ENCODE results near the gene CRACDL.

CRACDL gene

GRCh38 chr2:98948956-98949739, 13.1 kb upstream of the CRACDL start:
- H3K4me3 ChIP-seq (ENCODE audit: low read depth, low read length) = no peak overlapping the region
- TF ChIP-seq CTCF (IDR thresholded peaks at IDR 0.05; ENCODE audit: insufficient read depth, low read depth, low read length, missing control alignments) = no peak
- peak; percentile 16 for DNase-seq (ENCODE audit: low read depth)

DNA sequence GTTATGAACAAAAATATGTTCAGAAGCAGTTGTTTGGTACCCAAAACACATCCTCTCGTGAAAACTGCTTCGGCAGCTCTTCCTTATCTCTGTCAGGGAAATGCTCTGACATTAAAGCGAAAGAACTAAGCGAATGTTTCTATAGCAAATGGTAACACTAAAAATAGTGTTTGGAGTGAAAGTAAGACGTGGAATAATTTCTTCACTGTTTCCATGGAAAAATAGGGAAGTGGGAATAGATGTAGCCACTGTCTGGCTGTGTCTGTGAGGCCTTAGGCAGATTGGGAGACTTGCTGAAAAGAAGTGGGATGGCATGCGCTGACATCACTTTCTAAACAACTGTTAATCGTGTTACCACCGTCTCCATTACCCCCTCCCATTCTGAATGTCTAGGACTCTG, 11.5 kb upstream of the CRACDL start:
- DNase-seq (ENCODE audit: low read depth) = no peak
- TF ChIP-seq CTCF (IDR thresholded peaks at IDR 0.05; ENCODE audit: insufficient read depth, low read depth, low read length, missing control alignments) = no peak
- no peak overlapping the region for H3K4me3 ChIP-seq (ENCODE audit: low read depth, low read length)

GRCh38 chr2:98946855-98947254, 10.8 kb upstream of the CRACDL start:
- no peak overlapping the region for H3K4me3 ChIP-seq (ENCODE audit: low read depth, low read length)
- TF ChIP-seq CTCF (IDR thresholded peaks at IDR 0.05; ENCODE audit: insufficient read depth, low read depth, low read length, missing control alignments) = no peak
- DNase-seq (ENCODE audit: low read depth) = no peak

- no peak for TF ChIP-seq CTCF (IDR thresholded peaks at IDR 0.05; ENCODE audit: insufficient read depth, low read depth, low read length, missing control alignments)
These were observed 8.8 kb upstream of the CRACDL start for GRCh38 chr2:98944775-98945174.

GRCh38 chr2:98940102-98940501, 4.1 kb upstream of the CRACDL start:
- no peak for TF ChIP-seq CTCF (IDR thresholded peaks at IDR 0.05; ENCODE audit: insufficient read depth, low read depth, low read length, missing control alignments)
- DNase-seq (ENCODE audit: low read depth) = no peak
- no peak overlapping the region for H3K4me3 ChIP-seq (ENCODE audit: low read depth, low read length)

More at GRCh38 chr2:98944775-98945174, 8.8 kb upstream of the CRACDL start:
- no peak for DNase-seq (ENCODE audit: low read depth)
- no peak overlapping the region for H3K4me3 ChIP-seq (ENCODE audit: low read depth, low read length)

- no peak for DNase-seq (ENCODE audit: low read depth)
- H3K4me3 ChIP-seq (ENCODE audit: low read depth, low read length) = no peak overlapping the region
- TF ChIP-seq CTCF (IDR thresholded peaks at IDR 0.05; ENCODE audit: insufficient read depth, low read depth, low read length, missing control alignments) = no peak
These were observed 1.9 kb upstream of the CRACDL start for GRCh38 chr2:98937906-98938305.

Data from GM12865 (cell line).